GM12873 (cell line): ENCODE data around the gene SLC35C1.

ENCODE experiments used
- TF ChIP-seq, protein P1 (sequence below): IDR thresholded peaks from 2 replicates; pipeline ENCODE4 v1.5.1; 2012; ENCODE audit warnings: low read depth, mild to moderate bottlenecking, moderate library complexity, low read length, control low read depth; ENCODE audit not compliant: insufficient read depth; ENCODE audit errors: missing control alignments

SLC35C1 gene

DNA sequence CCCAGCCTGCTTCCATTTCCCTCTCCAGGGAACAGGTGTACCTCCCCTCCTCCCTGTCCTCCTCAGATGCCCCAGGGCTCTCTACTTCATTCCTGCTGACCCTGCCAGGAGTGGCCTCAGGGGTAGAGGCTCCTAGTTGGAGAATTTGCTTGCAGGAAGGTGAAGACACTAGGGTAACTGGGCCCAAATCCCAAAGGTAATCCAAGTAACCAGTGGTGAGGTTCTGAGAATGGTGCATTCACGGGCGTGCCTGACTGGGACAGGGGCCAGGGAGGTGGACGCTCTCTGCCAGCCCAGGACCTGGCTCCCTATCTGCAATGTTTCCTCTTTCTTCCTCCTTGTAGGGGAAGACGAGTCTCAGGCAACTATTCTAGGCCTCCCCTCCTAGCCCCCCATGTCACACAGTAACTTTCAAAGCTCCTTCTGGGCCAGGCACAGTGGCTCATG lies 2.9 kb downstream of the SLC35C1 start:
- TF ChIP-seq, protein P1, sequence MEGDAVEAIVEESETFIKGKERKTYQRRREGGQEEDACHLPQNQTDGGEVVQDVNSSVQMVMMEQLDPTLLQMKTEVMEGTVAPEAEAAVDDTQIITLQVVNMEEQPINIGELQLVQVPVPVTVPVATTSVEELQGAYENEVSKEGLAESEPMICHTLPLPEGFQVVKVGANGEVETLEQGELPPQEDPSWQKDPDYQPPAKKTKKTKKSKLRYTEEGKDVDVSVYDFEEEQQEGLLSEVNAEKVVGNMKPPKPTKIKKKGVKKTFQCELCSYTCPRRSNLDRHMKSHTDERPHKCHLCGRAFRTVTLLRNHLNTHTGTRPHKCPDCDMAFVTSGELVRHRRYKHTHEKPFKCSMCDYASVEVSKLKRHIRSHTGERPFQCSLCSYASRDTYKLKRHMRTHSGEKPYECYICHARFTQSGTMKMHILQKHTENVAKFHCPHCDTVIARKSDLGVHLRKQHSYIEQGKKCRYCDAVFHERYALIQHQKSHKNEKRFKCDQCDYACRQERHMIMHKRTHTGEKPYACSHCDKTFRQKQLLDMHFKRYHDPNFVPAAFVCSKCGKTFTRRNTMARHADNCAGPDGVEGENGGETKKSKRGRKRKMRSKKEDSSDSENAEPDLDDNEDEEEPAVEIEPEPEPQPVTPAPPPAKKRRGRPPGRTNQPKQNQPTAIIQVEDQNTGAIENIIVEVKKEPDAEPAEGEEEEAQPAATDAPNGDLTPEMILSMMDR = no peak

DNA sequence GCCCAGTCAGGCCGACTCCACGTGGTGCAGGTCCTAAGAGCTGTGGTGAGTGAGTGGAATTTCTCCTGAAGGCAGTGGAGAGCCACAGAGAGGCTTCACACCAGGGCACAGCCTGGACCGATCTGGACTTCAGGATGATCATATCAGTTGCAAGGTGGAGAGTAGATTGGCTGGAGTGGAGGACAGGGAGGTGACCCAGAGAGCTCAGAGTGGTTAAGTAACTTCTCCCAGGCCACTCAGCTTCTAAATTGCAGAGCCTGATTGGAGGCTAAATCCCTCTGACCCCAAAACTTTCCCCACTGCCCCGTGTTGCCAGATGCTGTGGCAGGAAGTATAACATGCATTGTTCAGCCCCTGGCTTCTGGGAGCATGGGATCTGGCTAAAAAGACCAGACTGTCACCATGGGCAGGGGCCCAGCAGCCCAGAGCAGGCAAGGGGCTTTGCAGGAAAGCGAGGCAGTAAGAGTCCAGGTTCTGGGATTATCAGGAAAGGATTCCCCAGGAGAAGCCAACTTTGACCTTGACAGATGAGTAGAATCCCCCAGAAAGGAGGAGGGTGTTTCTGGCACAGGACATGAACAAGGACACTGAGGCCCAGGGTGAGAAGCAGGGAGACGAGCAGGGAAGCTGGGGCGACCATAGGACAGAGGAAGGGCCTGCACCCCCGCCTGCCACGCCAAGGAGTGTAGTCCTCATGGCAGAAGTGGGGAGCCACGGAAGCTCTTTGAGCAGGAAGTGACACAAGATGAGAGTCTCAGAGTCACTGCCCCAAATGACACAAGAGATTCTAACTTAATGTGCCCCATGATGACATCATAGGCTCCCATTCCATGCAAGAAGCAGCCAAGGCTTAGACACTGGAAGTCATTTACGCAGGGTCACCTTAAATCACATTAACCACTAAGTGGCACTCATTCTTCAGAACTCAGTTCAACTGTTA lies 4.8 kb downstream of the SLC35C1 start:
- TF ChIP-seq, protein P1 = no peak

DNA sequence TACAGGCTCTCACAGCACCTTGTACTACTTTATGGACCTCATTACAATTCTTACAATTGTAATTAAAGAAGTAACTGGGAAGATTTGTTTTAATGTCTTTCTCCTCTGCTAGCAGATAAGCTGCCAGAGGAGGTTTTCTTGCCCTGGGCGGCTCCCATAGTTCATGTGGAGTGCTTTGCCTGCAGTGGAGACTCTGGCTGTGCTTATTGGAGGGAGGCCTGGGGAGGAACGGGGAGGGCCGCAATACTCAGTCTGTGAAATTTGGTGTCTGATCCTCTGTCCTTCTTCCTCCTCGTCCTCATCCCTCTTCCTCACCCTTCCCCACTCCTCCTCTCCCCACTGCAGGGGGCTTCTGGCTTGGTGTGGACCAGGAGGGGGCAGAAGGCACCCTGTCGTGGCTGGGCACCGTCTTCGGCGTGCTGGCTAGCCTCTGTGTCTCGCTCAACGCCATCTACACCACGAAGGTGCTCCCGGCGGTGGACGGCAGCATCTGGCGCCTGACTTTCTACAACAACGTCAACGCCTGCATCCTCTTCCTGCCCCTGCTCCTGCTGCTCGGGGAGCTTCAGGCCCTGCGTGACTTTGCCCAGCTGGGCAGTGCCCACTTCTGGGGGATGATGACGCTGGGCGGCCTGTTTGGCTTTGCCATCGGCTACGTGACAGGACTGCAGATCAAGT lies 5.6 kb downstream of the SLC35C1 start:
- TF ChIP-seq, protein P1 = no peak

DNA sequence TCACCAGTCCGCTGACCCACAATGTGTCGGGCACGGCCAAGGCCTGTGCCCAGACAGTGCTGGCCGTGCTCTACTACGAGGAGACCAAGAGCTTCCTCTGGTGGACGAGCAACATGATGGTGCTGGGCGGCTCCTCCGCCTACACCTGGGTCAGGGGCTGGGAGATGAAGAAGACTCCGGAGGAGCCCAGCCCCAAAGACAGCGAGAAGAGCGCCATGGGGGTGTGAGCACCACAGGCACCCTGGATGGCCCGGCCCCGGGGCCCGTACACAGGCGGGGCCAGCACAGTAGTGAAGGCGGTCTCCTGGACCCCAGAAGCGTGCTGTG lies 6.1 kb downstream of the SLC35C1 start:
- TF ChIP-seq, protein P1 = no peak

DNA sequence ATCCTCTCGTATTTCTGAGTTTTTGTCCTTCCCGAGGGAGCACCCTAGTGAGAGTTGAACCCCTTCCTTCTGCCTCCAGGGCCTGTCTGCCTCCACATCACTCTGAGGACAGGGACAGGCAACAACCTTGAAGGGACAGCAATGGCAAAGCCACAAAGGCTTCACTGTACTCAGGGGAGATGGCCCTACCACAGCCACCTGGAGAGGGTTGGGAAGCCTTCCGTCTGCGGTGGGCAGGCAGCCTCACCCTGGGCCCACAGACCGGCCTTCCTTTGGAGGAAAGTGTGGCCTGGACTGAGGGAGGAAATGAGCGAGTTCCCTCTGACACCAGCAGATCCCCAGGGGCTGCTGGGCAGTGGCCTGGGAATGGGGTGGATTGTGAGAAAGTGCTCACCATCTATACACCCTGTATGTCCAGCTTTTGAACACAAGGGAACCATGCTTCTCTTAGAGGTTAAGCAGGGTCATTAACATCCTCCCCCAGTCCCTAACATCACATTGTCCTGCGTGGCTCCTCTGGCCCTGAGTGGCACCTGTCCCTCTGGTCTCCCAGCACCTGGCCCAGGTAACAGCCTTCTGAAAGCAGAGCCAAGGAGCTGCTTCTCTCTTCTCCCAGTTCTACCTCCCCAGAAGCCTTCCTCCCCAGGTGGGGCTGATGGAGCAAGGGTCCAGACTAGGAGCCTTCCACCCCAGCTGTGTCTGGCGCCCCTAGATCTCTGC lies 6.8 kb downstream of the SLC35C1 start:
- TF ChIP-seq, protein P1 = no peak

DNA sequence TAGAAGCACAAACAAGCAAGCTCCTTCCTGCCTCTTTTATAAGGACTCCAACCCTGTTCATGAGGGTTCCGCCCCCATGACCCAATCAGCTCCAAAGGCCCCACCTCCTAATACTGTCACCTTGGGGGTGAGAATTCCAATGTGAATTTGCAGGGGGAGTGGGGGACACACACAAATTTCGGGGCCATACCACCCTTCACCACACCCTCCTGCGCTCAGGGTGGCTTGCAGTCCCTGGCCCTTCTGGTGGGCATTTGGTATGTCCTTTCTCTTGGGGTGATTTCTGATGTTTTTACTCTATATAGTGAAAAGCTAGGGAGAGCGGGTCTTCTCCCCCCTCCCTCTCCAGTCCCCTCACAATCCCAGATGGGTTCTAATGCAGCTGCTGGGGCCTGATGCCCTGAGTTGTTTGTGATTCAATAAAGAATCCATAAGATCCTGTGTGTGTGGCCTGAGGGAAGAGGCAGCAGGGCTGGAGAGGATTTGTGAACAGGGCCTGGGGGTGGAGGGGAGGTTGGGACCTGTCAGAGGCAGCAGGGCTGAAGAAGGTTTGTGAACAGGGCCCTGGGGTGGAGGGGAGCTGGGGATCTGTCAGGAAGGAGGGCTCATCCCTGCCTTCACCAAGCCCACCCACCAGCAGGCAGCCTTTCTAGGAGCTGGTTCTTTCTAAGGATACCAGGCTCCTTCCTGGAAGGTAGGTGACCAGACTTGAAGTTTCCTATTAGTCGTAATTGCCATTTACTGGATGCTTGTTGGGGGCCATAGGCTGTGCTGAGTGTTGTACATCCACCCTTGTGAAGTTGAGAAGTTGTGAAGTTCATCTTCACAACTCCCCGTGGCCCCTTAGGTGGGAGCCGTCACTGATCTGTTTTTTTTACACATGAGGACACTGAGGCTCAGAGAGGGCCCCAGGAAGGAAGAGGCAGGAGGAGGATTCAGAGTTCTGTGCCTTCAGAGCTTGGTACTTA lies 7.9 kb downstream of the SLC35C1 start:
- TF ChIP-seq, protein P1 = no peak
